LNCAP (cell line): Measurements from ENCODE around the gene FCAMR.

Experiments
- CTCF ChIP-seq: fragments of 450-650 bp; IDR thresholded peaks from 2 replicates; pipeline ENCODE4 v1.5.1; 2017; ENCODE audit warnings: mild to moderate bottlenecking

FCAMR gene

GRCh38 chr1:206963119-206963712, 7.0 kb downstream of the FCAMR start:
- TF ChIP-seq CTCF, result no peak

GRCh38 chr1:206962272-206962671, 8.0 kb downstream of the FCAMR start:
- TF ChIP-seq CTCF, result no peak

GRCh38 chr1:206961668-206962067, 8.6 kb downstream of the FCAMR start:
- no peak for TF ChIP-seq CTCF

GRCh38 chr1:206960676-206961386, 9.4 kb downstream of the FCAMR start:
- TF ChIP-seq CTCF, result no peak

GRCh38 chr1:206958144-206958543, 12.1 kb downstream of the FCAMR start:
- no peak for TF ChIP-seq CTCF

GRCh38 chr1:206957639-206958038, 12.6 kb downstream of the FCAMR start:
- TF ChIP-seq CTCF, result no peak

GRCh38 chr1:206955476-206956451, 14.5 kb downstream of the FCAMR start:
- no peak for TF ChIP-seq CTCF
